NOMO-1 (cell line): Measurements from ENCODE around the gene CDH26.
A peak's percentile ranks its signal among the peaks of the same experiment; 100 is the strongest.

ENCODE experiments used
- DNase-seq, 2 experiments: peaks; one replicate each; lab custom pipeline; 2025; ENCODE audit not compliant: unreplicated experiment in 2 of 2; lab: John Stamatoyannopoulos, UW

Gene CDH26

GRCh38 chr20:59958123-59958522 is at the start of gene CDH26:
Gene CDH26 (plus strand): TSS chr20:59958423. CDS start chr20:59958727, 304 bp downstream.
- DNase-seq, result no peak

- no peak for DNase-seq
Measured at GRCh38 chr20:59908855-59909254, 49.4 kb upstream of the CDH26 start.

- DNase-seq, result no peak
Measured at GRCh38 chr20:59911041-59911440, 47.2 kb upstream of the CDH26 start.

- no peak for DNase-seq
Measured at GRCh38 chr20:59912609-59913008, 45.6 kb upstream of the CDH26 start.

- no peak for DNase-seq
Measured at GRCh38 chr20:59920944-59921343, 37.3 kb upstream of the CDH26 start.

- DNase-seq, result no peak
Measured at GRCh38 chr20:59923514-59923913, 34.7 kb upstream of the CDH26 start.

- no peak for DNase-seq
Measured at GRCh38 chr20:59925359-59925758, 32.9 kb upstream of the CDH26 start.

- DNase-seq, result no peak
Measured at GRCh38 chr20:59925899-59926298, 32.3 kb upstream of the CDH26 start.

- DNase-seq, result no peak
Measured at GRCh38 chr20:59931511-59932312, 26.5 kb upstream of the CDH26 start.

GRCh38 chr20:59932616-59933295 is 25.5 kb upstream of the CDH26 start:
- no peak for DNase-seq

- DNase-seq, result peak in 1 of 2 experiments; percentile 18
Measured at GRCh38 chr20:59933296-59933848, 24.9 kb upstream of the CDH26 start, which contains the start of gene SYCP2. Gene SYCP2 (minus strand): TSS chr20:59933637. CDS start chr20:59922413, 11,224 bp downstream.

GRCh38 chr20:59933849-59934585 is 24.2 kb upstream of the CDH26 start:
- DNase-seq, result peak; percentile 21 to 45

- no peak for DNase-seq
Measured at GRCh38 chr20:59935457-59936185, 22.6 kb upstream of the CDH26 start.

GRCh38 chr20:59936409-59936808 is 21.8 kb upstream of the CDH26 start:
- no peak for DNase-seq

GRCh38 chr20:59937150-59937549 is 21.1 kb upstream of the CDH26 start:
- peak in 1 of 2 experiments; percentile 55 for DNase-seq

GRCh38 chr20:59938221-59938620 is 20.0 kb upstream of the CDH26 start:
- DNase-seq, result no peak

GRCh38 chr20:59938696-59939051 is 19.5 kb upstream of the CDH26 start:
- DNase-seq, result no peak

GRCh38 chr20:59939052-59939878 is 19.0 kb upstream of the CDH26 start:
- no peak for DNase-seq

- DNase-seq, result peak in 1 of 2 experiments; percentile 47
Measured at GRCh38 chr20:59939879-59940128, 18.4 kb upstream of the CDH26 start.
